C4-2B (cell line): ENCODE data around the gene AGK.

Experiments used
- CTCF ChIP-seq: fragments of 450-650 bp; conservative IDR thresholded peaks from 2 replicates; pipeline ENCODE4 v1.5.1; 2017; ENCODE audit warnings: mild to moderate bottlenecking
- ZFX ChIP-seq: fragments of 450-650 bp; IDR thresholded peaks from 2 replicates; pipeline ENCODE4 v1.6.1; 2017

GRCh38 chr7:141612861-141613260, 61.7 kb downstream of the AGK start:
- TF ChIP-seq CTCF (no peak), ZFX (no peak)
